Activated T-cell treated with anti-CD3 and anti-CD28 coated beads for 1 hour (primary cell): Measurements from ENCODE around the gene FCGR1A.
"Not testable (repeated sequence)": the region's sequence is repeated elsewhere in the genome, so short reads cannot be mapped to it uniquely, and the experiment has no call there.

ENCODE experiments used
- DNase-seq: peaks from one replicate; pipeline ENCODE4 v3.0.0-alpha.2; 2020; ENCODE audit warnings: low read depth

FCGR1A gene

DNA sequence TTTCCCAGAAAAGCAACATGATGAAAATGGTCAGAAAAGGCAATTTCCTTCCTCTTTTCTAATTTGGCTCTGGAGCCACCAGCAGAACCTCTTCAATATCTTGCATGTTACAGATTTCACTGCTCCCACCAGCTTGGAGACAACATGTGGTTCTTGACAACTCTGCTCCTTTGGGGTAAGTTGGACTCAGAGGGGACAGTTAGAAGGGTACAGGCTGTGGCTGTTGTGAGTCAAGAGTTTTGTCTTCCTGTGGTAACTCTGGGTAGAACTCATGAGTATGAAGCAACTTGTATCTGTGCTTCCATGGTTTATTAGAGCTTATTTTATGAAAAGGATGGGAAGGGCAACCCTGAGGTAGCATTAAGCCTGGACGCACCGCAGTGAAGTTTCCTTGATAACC, at the start of gene FCGR1A:
Gene FCGR1A (plus strand): TSS at position 95 of the 400 bp plus-strand sequence. CDS start 50 bp downstream, at position 145.
- DNase-seq: not testable (repeated sequence)

- DNase-seq: not testable (repeated sequence)
These were observed 49.7 kb upstream of the FCGR1A start for GRCh38 chr1:149732781-149733180.

GRCh38 chr1:149734692-149735091, 47.8 kb upstream of the FCGR1A start:
- not testable (repeated sequence) for DNase-seq

GRCh38 chr1:149740148-149740581, 42.3 kb upstream of the FCGR1A start:
- peak; percentile 36 for DNase-seq

- DNase-seq: not testable (repeated sequence)
These were observed 41.8 kb upstream of the FCGR1A start for GRCh38 chr1:149740590-149741230.

DNA sequence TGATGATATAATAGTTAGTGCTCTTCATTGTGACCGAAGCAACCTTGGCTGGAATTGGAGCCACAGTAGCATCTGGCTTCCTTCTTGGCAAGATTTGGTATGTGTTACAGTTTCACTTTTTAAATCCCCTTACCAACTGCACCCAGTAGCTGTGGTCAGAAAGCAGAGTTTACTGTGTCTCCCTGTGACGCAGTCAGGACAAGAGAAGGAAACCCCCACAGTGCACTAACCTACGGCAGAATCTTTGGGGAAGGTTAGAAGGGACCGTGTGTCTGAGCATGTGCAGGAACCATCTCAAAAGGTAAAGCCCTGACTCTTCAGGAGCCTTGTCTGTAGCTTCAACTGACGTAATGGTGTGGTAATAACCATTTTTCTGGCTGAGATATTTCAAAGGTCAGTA, 40.6 kb upstream of the FCGR1A start:
- not testable (repeated sequence) for DNase-seq

GRCh38 chr1:149746463-149747356, 35.8 kb upstream of the FCGR1A start:
- not testable (repeated sequence) for DNase-seq

DNA sequence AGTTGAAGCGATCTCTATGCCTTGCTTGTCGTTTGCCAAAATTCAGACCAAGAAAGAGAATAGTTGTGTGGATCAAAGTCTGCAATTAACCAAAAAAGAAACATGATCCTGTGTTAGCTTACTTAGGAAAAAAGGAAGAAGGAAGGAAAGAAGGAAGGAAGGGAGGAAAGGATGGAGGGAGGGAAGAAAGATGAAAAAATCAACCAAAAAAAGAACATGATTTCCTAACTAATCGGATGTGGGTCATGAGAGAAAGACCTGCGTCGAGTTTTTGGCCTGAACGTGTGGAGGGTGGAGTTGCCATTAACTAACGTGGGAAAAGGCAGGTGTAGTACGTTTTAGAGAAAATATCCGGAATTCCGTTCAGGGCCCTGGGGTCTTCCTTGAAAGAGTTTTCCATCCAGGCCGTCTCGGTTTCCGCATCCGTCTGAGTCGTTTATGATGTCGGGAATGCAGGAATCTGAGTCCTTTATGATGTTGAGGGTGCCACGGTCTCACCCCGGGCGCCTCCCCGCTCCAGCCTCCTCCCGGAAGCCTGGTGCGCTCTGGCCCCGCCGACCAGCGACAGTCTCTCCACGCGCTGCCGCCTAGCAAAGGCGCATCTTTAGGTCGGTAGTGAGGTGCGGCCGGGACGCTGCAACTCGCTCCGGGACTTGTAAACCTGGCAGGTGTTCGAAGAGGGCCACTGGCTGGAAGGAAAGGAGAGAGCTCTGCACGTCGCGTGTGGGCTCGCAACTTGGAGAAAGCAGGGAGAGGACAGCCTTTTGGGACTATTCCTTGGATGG, 34.9 kb upstream of the FCGR1A start:
- not testable (repeated sequence) for DNase-seq

DNA sequence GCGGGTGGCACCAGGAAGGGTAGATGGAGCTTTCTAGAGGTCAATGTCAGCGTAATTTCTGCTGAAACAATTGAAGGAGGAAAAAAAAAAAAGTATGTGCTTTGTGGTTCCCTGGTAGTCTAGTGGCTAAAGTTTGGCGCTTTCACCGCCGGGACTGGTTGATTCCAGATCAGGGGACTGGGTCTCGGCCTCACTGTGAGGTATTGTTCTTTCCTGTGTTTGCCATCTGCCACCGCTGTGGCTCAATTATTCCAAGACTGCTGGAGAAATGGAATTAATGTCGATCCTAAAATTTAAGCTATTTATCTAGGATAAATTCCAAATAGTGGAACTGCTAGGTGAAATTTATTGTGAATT, 34.4 kb upstream of the FCGR1A start:
- not testable (repeated sequence) for DNase-seq

- not testable (repeated sequence) for DNase-seq
These were observed 31.9 kb upstream of the FCGR1A start for GRCh38 chr1:149750562-149750961.

GRCh38 chr1:149752186-149752585, 30.3 kb upstream of the FCGR1A start:
- not testable (repeated sequence) for DNase-seq

GRCh38 chr1:149753466-149753865, 29.0 kb upstream of the FCGR1A start:
- DNase-seq: not testable (repeated sequence)

- not testable (repeated sequence) for DNase-seq
These were observed 27.2 kb upstream of the FCGR1A start for GRCh38 chr1:149755294-149755693.

DNA sequence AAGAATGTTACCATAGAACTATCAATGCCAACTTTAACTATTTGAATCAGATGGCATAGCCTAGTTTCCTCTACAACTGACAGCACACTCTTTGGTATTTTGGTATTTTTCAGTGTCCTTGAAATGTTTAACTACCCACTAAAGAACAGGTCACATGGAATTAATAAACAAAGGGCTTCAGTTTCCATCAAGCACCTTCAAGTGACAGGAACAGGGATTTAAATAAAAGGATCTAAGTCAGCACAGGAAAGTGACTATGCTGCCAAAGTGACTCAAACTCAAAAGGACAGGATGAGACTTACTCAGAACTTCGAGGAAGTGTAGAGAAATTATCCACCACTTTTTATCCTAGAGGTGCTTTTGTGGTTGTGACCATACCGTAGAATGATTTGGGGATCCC, 20.2 kb upstream of the FCGR1A start:
- not testable (repeated sequence) for DNase-seq

- DNase-seq: not testable (repeated sequence)
These were observed 18.2 kb upstream of the FCGR1A start for GRCh38 chr1:149764087-149764800.

- not testable (repeated sequence) for DNase-seq
These were observed 16.3 kb upstream of the FCGR1A start for GRCh38 chr1:149766241-149766640.

- not testable (repeated sequence) for DNase-seq
These were observed 13.3 kb upstream of the FCGR1A start for GRCh38 chr1:149769216-149769615.

- not testable (repeated sequence) for DNase-seq
These were observed 11.8 kb upstream of the FCGR1A start for GRCh38 chr1:149770661-149771060.

DNA sequence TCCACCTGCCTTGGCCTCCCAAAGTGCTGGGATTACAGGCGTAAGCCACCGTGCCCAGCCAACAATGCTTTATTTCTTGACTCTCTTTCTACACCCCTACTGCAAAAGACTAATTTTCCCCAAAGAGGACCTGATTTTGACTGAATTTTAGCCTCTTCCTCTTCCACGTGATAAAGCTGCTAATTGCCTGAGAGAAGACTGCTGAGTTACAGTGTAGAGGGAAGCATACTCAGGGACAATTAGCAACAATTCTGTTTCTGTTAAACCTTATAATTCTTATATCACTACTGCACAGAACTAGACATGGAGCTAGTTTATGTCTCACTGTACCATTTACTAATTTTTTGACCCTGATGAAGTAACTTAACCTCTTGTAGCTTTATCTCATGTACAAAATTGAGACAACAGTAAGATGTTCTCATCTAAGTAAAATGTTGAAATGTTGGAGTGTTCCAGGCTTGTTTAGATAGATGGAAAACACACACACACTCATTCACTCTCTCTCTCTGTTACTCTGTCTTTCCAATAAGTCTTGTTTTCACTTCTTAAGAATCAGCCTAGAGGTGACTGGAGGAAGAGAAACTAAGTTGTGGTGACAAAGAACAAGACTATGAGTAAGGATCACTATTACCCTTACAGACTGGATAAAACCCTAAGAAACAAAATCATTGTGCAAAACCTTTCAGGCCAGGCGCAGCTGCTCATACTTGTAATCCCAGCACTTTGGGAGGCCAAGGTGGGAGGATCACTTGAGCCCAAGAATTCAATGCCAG, 10.7 kb upstream of the FCGR1A start:
- not testable (repeated sequence) for DNase-seq

GRCh38 chr1:149775510-149776147, 6.9 kb upstream of the FCGR1A start:
- DNase-seq: not testable (repeated sequence)
